Measurements from ENCODE around the gene CDH13. TPM values are rescaled to one million over a fixed set of nuclear protein-coding genes. Genes with fewer than 3 reads are reported as not detected.

Gene CDH13
- total RNA-seq, 4 donors from 2014 or later = 12.5 to 35.9 (median 22.1) TPM

- no peak for ATAC-seq (ENCODE audit: low FRiP score)
- TF ChIP-seq CTCF (IDR thresholded peaks at IDR 0.05) = no peak
- DNase-seq (ENCODE audit: low spot score) = no peak
These were observed 973.2 kb downstream of the CDH13 start for GRCh38 chr16:83599789-83600462.

DNA sequence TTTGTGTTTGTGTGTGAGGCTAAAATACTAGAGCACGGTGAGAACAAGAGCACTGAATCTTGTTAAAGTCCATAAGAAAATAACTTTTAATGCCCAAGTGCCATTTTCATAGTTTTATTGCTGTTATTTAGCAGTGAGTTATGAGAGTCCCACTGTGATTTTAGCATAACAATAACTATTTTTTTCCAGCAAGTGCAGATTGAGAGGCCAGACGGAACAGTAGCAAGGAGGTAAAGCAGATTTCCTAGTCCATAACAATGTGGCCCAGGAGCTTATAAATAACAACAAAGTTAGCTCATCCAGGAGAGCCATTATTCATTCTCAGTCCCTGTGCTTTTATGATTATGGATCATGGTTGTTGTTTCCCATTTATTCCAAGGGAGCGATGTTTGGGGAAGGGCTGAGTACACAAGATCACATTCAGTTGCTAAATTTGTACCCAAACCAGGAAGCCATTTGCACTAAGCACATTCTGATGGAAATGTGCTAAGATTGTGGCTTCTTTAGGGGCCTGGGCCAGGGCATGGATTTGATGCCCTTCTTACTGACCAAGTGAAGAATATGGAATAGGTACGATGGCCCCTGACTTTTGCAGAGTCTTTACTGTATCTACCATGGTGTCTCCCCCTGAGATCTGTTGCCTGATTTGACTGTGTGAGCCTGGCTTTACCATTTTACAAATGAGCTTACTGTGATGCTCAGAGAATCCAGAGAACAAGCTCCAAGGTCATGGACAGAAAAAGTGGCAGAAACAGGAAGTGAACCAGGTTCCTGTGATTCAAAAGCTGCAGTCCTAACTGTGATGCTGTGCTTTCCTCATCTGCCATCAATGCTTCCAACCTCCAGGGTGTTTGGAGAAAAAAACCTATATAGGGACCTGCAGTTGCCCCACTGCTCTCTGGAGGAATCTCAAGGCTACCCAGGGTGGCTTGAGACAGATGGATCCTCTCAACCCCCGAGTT lies 976.3 kb downstream of the CDH13 start:
- no peak for DNase-seq (ENCODE audit: low spot score)
- no peak for TF ChIP-seq CTCF (IDR thresholded peaks at IDR 0.05)
- ATAC-seq (ENCODE audit: low FRiP score) = no peak

- no peak for TF ChIP-seq CTCF (IDR thresholded peaks at IDR 0.05)
- no peak for ATAC-seq (ENCODE audit: low FRiP score)
- no peak for DNase-seq (ENCODE audit: low spot score)
These were observed 977.2 kb downstream of the CDH13 start for GRCh38 chr16:83603723-83604570.

DNA sequence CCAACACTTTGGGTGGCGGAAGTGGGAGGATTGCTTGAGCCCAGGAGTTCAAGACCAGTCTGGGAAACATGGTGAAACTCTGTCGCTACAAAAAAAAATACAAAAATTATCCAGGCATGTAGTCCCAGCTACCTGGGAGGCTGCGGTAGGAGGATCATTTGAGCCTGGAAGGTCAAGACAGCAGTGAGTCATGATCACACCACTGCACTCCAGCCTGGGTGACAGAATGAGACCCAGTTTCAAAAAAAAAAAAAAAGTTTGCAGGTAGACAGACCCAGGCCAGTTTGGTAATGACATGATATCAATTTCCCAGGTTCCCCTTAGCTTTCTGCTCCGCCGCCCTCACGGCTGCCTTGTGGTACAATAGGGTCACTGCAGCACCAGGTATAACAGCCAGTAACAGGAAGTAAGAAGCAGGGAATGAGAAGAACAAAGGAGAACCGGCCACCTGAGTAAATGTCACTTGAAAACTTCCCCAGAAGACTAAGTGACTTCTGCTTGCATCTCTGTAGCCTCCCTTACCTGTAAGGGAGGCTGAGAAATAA lies 979.8 kb downstream of the CDH13 start:
- no peak for DNase-seq (ENCODE audit: low spot score)
- ATAC-seq (ENCODE audit: low FRiP score) = no peak
- no peak for TF ChIP-seq CTCF (IDR thresholded peaks at IDR 0.05)

GRCh38 chr16:83609178-83609577 lies 982.4 kb downstream of the CDH13 start:
- DNase-seq (ENCODE audit: low spot score) (no peak), ATAC-seq (ENCODE audit: low FRiP score) (no peak)
- TF ChIP-seq CTCF (IDR thresholded peaks at IDR 0.05) = no peak

- DNase-seq (ENCODE audit: low spot score) (no peak), ATAC-seq (ENCODE audit: low FRiP score) (no peak)
- TF ChIP-seq CTCF (IDR thresholded peaks at IDR 0.05) = no peak
These were observed 988.6 kb downstream of the CDH13 start for GRCh38 chr16:83615141-83615952.
